GM19035 (cell line): ENCODE measurements around the gene KASH5.
A peak's percentile ranks its signal among the peaks of the same experiment; 100 is the strongest.

Experiments used
- ATAC-seq: cut with Tn5 transposase; IDR thresholded peaks from one replicate; pipeline ENCODE4 v1.9.1; 2021; ENCODE audit not compliant: unreplicated experiment

Gene KASH5

GRCh38 chr19:49387936-49388372, at the start of gene KASH5:
Gene KASH5 (plus strand): TSS chr19:49388249. CDS start chr19:49390884, 2,635 bp downstream.
- peak; percentile 65 for ATAC-seq

- ATAC-seq: no peak
Measured at GRCh38 chr19:49338691-49339300, 49.3 kb upstream of the KASH5 start.

- ATAC-seq: no peak
Measured at GRCh38 chr19:49339301-49340068, 48.6 kb upstream of the KASH5 start.

- peak; percentile 70 for ATAC-seq
Measured at GRCh38 chr19:49340069-49340864, 47.8 kb upstream of the KASH5 start.

GRCh38 chr19:49340865-49341718, 47.0 kb upstream of the KASH5 start:
- ATAC-seq: no peak

- ATAC-seq: no peak
Measured at GRCh38 chr19:49342291-49342721, 45.7 kb upstream of the KASH5 start.

GRCh38 chr19:49343123-49343522, 44.9 kb upstream of the KASH5 start:
- ATAC-seq: no peak

GRCh38 chr19:49344505-49345423, 43.3 kb upstream of the KASH5 start:
- ATAC-seq: no peak

- ATAC-seq: no peak
Measured at GRCh38 chr19:49347191-49347590, 40.9 kb upstream of the KASH5 start.

- ATAC-seq: no peak
Measured at GRCh38 chr19:49347835-49348234, 40.2 kb upstream of the KASH5 start.

- no peak for ATAC-seq
Measured at GRCh38 chr19:49348305-49349189, 39.5 kb upstream of the KASH5 start.

GRCh38 chr19:49349567-49349966, 38.5 kb upstream of the KASH5 start:
- no peak for ATAC-seq

GRCh38 chr19:49355909-49356353, 32.1 kb upstream of the KASH5 start:
- no peak for ATAC-seq

GRCh38 chr19:49356382-49356781, 31.7 kb upstream of the KASH5 start:
- ATAC-seq: no peak

GRCh38 chr19:49357186-49357585, 30.9 kb upstream of the KASH5 start:
- no peak for ATAC-seq

GRCh38 chr19:49359851-49360820, 27.9 kb upstream of the KASH5 start:
- ATAC-seq: no peak

GRCh38 chr19:49361438-49362047, 26.5 kb upstream of the KASH5 start:
- ATAC-seq: no peak
